ENCODE data around the gene PDGFRB.

DNA sequence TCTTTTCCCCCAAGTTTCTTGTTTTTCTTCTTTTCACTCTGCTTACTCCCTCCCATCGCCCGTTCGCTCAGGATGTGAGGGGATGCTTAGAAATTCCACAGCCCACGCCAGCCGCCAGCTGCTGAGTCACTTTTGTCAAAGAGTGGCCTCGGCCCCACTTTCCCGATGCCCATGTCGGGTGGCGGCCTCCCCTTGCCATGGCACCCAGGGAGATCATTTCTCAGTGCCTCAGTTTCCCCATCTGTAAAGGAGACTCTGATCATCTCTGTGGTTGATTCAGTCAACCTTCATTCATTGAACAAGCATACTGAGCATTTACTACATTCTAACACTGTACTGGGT, 353 bp upstream of the PDGFRB start:
- TF ChIP-seq USF2 (IDR thresholded peaks at IDR 0.05; ENCODE audit: low read depth, low read length), result no peak
- TF ChIP-seq, protein P1, sequence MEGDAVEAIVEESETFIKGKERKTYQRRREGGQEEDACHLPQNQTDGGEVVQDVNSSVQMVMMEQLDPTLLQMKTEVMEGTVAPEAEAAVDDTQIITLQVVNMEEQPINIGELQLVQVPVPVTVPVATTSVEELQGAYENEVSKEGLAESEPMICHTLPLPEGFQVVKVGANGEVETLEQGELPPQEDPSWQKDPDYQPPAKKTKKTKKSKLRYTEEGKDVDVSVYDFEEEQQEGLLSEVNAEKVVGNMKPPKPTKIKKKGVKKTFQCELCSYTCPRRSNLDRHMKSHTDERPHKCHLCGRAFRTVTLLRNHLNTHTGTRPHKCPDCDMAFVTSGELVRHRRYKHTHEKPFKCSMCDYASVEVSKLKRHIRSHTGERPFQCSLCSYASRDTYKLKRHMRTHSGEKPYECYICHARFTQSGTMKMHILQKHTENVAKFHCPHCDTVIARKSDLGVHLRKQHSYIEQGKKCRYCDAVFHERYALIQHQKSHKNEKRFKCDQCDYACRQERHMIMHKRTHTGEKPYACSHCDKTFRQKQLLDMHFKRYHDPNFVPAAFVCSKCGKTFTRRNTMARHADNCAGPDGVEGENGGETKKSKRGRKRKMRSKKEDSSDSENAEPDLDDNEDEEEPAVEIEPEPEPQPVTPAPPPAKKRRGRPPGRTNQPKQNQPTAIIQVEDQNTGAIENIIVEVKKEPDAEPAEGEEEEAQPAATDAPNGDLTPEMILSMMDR (conservative IDR thresholded peaks at IDR 0.05; ENCODE audit: low read depth, low read length), result no peak
- no peak for TF ChIP-seq MAFK (IDR thresholded peaks at IDR 0.05; ENCODE audit: low read depth, low read length)
- TF ChIP-seq FOS (IDR thresholded peaks at IDR 0.05; ENCODE audit: low read depth, low read length), result no peak
- no peak for TF ChIP-seq POLR2A (IDR thresholded peaks at IDR 0.05; ENCODE audit: low read depth, low read length)
- TF ChIP-seq RAD21 (IDR thresholded peaks at IDR 0.05; ENCODE audit: low read length), result no peak
- TF ChIP-seq MXI1 (IDR thresholded peaks at IDR 0.05; ENCODE audit: borderline replicate concordance, low read depth, low read length), result no peak
- TF ChIP-seq RFX5 (IDR thresholded peaks at IDR 0.05; ENCODE audit: low read depth, low read length), result no peak
- TF ChIP-seq SMC3 (IDR thresholded peaks at IDR 0.05; ENCODE audit: low read depth, low read length), result no peak
- TF ChIP-seq BHLHE40 (IDR thresholded peaks at IDR 0.05; ENCODE audit: low read depth, low read length), result no peak
- no peak for TF ChIP-seq ELK1 (IDR thresholded peaks at IDR 0.05; ENCODE audit: borderline replicate concordance, low read depth, low read length)
- no peak for TF ChIP-seq CEBPB (IDR thresholded peaks at IDR 0.05; ENCODE audit: low read depth, low read length)
